Astrocyte (in vitro differentiated cells and primary cell): ENCODE results near the gene PRDM10. TPM values are rescaled to one million over a fixed set of nuclear protein-coding genes. Genes with fewer than 3 reads are reported as not detected.

Source experiments
- DNase-seq: peaks from one replicate; pipeline ENCODE4 v3.0.0-alpha.2; 2010; ENCODE audit warnings: low read depth
- FAIRE-seq: peaks from 2 replicates; lab custom pipeline; 2011; peaks lifted over from hg19 to GRCh38; lab: Jason Lieb, UNC
- H2AFZ ChIP-seq: 2 replicates; pipeline ENCODE4 v1.6.0; 2012; ENCODE audit warnings: low read depth, low read length, inconsistent platforms
- H3K27ac ChIP-seq: 2 replicates; pipeline ENCODE4 v1.5.1; 2011; ENCODE audit warnings: low read depth, low read length, inconsistent platforms
- H3K27me3 ChIP-seq: 2 replicates; pipeline ENCODE4 v1.6.0; 2011; ENCODE audit warnings: low read length, inconsistent platforms; ENCODE audit not compliant: insufficient read depth
- H3K36me3 ChIP-seq: 2 replicates; pipeline ENCODE4 v1.5.1; 2011; ENCODE audit warnings: low read length, inconsistent platforms; ENCODE audit not compliant: insufficient read depth
- H3K4me1 ChIP-seq: 2 replicates; pipeline ENCODE4 v1.5.1; 2011; ENCODE audit warnings: low read length, inconsistent platforms; ENCODE audit not compliant: insufficient read depth
- H3K4me2 ChIP-seq: 2 replicates; pipeline ENCODE4 v1.6.0; 2012; ENCODE audit warnings: low read length, inconsistent platforms
- H3K4me3 ChIP-seq: 2 replicates; pipeline ENCODE4 v1.5.1; 2011; ENCODE audit warnings: low read depth, mild to moderate bottlenecking, low read length, inconsistent platforms; ENCODE audit not compliant: insufficient read depth
- H3K79me2 ChIP-seq: 2 replicates; pipeline ENCODE4 v1.6.0; 2012; ENCODE audit warnings: mild to moderate bottlenecking, low read length, inconsistent platforms; ENCODE audit not compliant: insufficient read depth
- H3K9ac ChIP-seq: 2 replicates; pipeline ENCODE4 v1.6.0; 2012; ENCODE audit warnings: mild to moderate bottlenecking, low read length, inconsistent platforms
- H3K9me3 ChIP-seq: 2 replicates; pipeline ENCODE4 v1.5.1; 2012; ENCODE audit warnings: low read depth, mild to moderate bottlenecking, low read length, inconsistent platforms; ENCODE audit not compliant: insufficient read depth
- H4K20me1 ChIP-seq: 2 replicates; pipeline ENCODE4 v1.6.0; 2012; ENCODE audit warnings: low read length, inconsistent platforms; ENCODE audit not compliant: insufficient read depth
- H3K27ac Mint-ChIP-seq: one replicate; pipeline ENCODE4 v1.8.0; 2021; ENCODE audit warnings: mild to moderate bottlenecking, mixed read lengths; ENCODE audit not compliant: unreplicated experiment
- H3K27me3 Mint-ChIP-seq: one replicate; pipeline ENCODE4 v1.8.0; 2021; ENCODE audit warnings: low read depth, mixed read lengths; ENCODE audit not compliant: unreplicated experiment
- H3K36me3 Mint-ChIP-seq: one replicate; pipeline ENCODE4 v1.8.0; 2021; ENCODE audit warnings: low read depth, mixed read lengths; ENCODE audit not compliant: unreplicated experiment
- H3K4me1 Mint-ChIP-seq: one replicate; pipeline ENCODE4 v1.8.0; 2021; ENCODE audit warnings: low read depth, mixed read lengths; ENCODE audit not compliant: unreplicated experiment
- H3K4me3 Mint-ChIP-seq: one replicate; pipeline ENCODE4 v1.8.0; 2021; ENCODE audit warnings: mild to moderate bottlenecking, moderate library complexity, mixed read lengths; ENCODE audit not compliant: unreplicated experiment
- H3K9me3 Mint-ChIP-seq: one replicate; pipeline ENCODE4 v1.8.0; 2021; ENCODE audit warnings: mild to moderate bottlenecking, mixed read lengths; ENCODE audit not compliant: unreplicated experiment
- EZH2 ChIP-seq: IDR thresholded peaks from 2 replicates; pipeline ENCODE4 v1.6.1; 2012; ENCODE audit warnings: mild to moderate bottlenecking, low read length, inconsistent platforms; ENCODE audit not compliant: insufficient read depth
- total RNA-seq: library from RNA; stranded (reverse); gene quantifications from 2 replicates; pipeline ENCODE4 v1.2.1, GENCODE V29; 2021
- TF ChIP-seq, protein P1 (sequence below): IDR thresholded peaks from 2 replicates; pipeline ENCODE4 v1.5.1; 2011; ENCODE audit warnings: low read depth, mild to moderate bottlenecking, inconsistent platforms, low read length, moderate library complexity; ENCODE audit not compliant: insufficient read depth

Gene PRDM10
- total RNA-seq, 1 donor from 2014 or later, result 10.1 TPM

DNA sequence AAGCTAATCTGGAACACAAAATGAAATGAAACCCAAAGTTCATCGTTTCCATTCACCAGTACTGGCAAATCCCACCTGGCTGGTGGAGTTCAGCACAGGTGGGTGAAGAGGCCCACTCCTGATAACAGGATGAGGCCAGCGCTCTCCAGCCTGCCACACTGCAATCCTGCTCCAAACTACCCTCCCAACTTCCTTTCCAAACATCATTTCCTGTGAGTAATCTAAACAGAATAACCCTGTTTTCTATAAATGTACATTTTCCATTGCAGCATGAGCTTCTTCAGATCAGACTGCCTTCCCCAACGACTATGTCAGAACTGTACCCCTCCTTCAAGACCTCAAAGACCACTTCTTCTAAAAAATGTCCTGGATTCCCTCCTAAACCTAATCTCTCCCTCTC, 91.3 kb downstream of the PRDM10 start:
- Histone ChIP-seq H3K4me1 (peaks cover 6% of the 10 kb centered on the region), H3K79me2 (no peaks in the 10 kb centered on the region), H2AFZ (peak overlapping the region; percentile 2), H3K36me3 (peaks cover 14% of the 10 kb centered on the region), H3K4me2 (peak overlapping the region; percentile 23), H3K4me3 (no peak overlapping the region), H3K9me3 (no peaks in the 10 kb centered on the region), H4K20me1 (no peaks in the 10 kb centered on the region), H3K9ac (no peak overlapping the region), H3K27ac (no peak overlapping the region), H3K27me3 (no peaks in the 10 kb centered on the region)
- Mint-ChIP-seq H3K36me3 (peaks cover 8% of the 10 kb centered on the region), H3K27ac (peak overlapping the region; percentile 48), H3K9me3 (no peaks in the 10 kb centered on the region), H3K4me1 (peaks cover 8% of the 10 kb centered on the region), H3K4me3 (peak overlapping the region; percentile 8), H3K27me3 (no peaks in the 10 kb centered on the region)
- no peak for DNase-seq
- TF ChIP-seq, protein P1, sequence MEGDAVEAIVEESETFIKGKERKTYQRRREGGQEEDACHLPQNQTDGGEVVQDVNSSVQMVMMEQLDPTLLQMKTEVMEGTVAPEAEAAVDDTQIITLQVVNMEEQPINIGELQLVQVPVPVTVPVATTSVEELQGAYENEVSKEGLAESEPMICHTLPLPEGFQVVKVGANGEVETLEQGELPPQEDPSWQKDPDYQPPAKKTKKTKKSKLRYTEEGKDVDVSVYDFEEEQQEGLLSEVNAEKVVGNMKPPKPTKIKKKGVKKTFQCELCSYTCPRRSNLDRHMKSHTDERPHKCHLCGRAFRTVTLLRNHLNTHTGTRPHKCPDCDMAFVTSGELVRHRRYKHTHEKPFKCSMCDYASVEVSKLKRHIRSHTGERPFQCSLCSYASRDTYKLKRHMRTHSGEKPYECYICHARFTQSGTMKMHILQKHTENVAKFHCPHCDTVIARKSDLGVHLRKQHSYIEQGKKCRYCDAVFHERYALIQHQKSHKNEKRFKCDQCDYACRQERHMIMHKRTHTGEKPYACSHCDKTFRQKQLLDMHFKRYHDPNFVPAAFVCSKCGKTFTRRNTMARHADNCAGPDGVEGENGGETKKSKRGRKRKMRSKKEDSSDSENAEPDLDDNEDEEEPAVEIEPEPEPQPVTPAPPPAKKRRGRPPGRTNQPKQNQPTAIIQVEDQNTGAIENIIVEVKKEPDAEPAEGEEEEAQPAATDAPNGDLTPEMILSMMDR, result no peak
- no peak for TF ChIP-seq EZH2
- FAIRE-seq, result no peak

DNA sequence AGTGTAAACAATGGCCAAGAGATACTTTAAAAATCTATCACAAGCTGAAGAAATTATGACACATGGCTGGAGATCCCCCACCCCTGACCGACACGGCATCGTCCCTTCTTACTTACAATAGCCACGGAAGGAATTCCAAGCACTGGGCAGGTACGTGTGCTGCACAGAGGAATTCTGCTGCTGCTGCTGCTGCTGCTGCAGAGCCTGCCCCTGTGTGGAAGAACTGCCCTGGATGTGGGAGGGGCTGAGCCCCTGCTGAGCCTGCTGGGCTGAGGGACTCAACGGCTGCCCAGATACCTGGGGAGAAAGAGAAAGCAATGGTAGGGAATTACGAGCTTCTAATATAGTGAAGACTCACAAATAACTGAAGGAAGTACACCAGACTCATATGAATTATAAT, 92.3 kb downstream of the PRDM10 start:
- no peaks in the 10 kb centered on the region for H3K9me3 Mint-ChIP-seq
- DNase-seq (no peak), FAIRE-seq (no peak)
- Histone ChIP-seq H4K20me1 (no peaks in the 10 kb centered on the region), H3K4me1 (peaks cover 6% of the 10 kb centered on the region), H3K27ac (no peak overlapping the region), H3K79me2 (no peaks in the 10 kb centered on the region), H3K4me3 (no peak overlapping the region), H3K4me2 (no peak overlapping the region), H3K27me3 (no peaks in the 10 kb centered on the region), H3K36me3 (peaks cover 18% of the 10 kb centered on the region), H2AFZ (no peak overlapping the region), H3K9ac (no peak overlapping the region), H3K9me3 (no peaks in the 10 kb centered on the region)
- H3K27me3 Mint-ChIP-seq, result no peaks in the 10 kb centered on the region
- TF ChIP-seq EZH2, result no peak
- TF ChIP-seq, protein P1, result no peak
- peaks cover 8% of the 10 kb centered on the region for H3K36me3 Mint-ChIP-seq
- H3K27ac Mint-ChIP-seq, result no peak overlapping the region
- H3K4me1 Mint-ChIP-seq, result peaks cover 8% of the 10 kb centered on the region
- no peak overlapping the region for H3K4me3 Mint-ChIP-seq

DNA sequence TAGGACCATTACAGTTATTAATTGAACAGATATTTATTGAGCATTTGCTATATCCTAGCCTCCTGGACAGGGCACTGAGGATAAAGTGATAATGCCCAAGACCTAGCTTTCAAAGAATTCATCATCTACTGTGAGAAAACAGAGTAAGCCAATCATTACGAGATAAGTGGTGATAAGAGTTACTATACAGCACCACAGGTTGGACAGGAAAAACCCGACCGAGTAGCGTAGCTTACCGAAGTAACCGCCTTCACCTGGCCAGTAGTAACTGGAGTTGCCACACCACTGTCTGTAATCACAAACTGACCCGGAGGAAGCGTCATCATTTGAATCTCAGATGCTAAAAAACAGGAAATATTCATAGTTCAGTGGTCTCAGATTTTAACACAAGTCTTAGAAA, 97.2 kb downstream of the PRDM10 start:
- Histone ChIP-seq H3K4me3 (no peak overlapping the region), H3K4me1 (no peaks in the 10 kb centered on the region), H2AFZ (no peak overlapping the region), H3K9me3 (no peaks in the 10 kb centered on the region), H3K9ac (no peak overlapping the region), H3K4me2 (no peak overlapping the region), H3K27me3 (no peaks in the 10 kb centered on the region), H3K36me3 (peaks cover 18% of the 10 kb centered on the region), H3K79me2 (no peaks in the 10 kb centered on the region), H3K27ac (no peak overlapping the region), H4K20me1 (no peaks in the 10 kb centered on the region)
- Mint-ChIP-seq H3K4me3 (no peak overlapping the region), H3K27ac (no peak overlapping the region), H3K27me3 (no peaks in the 10 kb centered on the region), H3K36me3 (peaks cover 8% of the 10 kb centered on the region), H3K4me1 (peaks cover under 1% of the 10 kb centered on the region), H3K9me3 (no peaks in the 10 kb centered on the region)
- FAIRE-seq (no peak), DNase-seq (no peak)
- TF ChIP-seq EZH2, result no peak
- TF ChIP-seq, protein P1, result no peak
